SH-SY5Y (cell line): ENCODE measurements around the gene KHDC1L.

ENCODE experiments used
- GATA2 ChIP-seq: IDR thresholded peaks from 2 replicates; pipeline ENCODE4 v1.6.1; 2011; ENCODE audit warnings: mild to moderate bottlenecking, low read depth, low read length
- GATA3 ChIP-seq: IDR thresholded peaks from 2 replicates; pipeline ENCODE4 v1.6.1; 2011; ENCODE audit warnings: low read depth, mild to moderate bottlenecking, low read length, moderate library complexity

Gene KHDC1L

GRCh38 chr6:73209117-73209516, 16.2 kb downstream of the KHDC1L start:
- TF ChIP-seq GATA3 (no peak), GATA2 (no peak)

DNA sequence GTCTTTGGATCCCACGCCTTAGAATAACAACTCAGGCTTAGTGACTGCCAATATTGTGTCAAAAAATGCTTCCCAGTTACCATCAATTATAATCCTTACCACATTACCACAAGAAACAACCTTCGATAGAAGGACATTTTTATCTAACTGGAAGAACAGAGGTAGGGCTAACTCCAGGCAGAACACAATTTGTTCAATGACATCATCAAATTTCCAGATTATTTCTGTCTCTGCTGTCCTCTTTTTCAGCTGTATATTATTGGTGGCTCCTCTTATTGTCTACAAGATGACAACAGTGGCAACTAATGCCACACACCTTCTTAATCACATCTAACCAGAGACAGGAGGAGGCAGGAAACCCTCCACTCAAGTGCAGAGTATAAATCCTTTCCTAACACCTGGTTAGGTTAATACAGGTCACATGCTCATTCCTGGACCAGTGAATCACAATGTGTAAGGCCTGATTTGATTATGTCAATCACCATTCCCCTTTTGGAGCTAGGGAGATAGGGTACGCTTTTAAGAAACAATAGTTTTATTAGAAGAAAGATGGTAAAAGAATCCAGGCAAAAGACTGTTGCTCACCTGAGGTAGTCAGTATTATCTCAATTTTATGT, 18.0 kb downstream of the KHDC1L start:
- TF ChIP-seq GATA2 (no peak), GATA3 (no peak)

- TF ChIP-seq GATA2, result no peak
- TF ChIP-seq GATA3, result no peak
Measured at GRCh38 chr6:73204252-73204651, 21.0 kb downstream of the KHDC1L start.

GRCh38 chr6:73203098-73203497, 22.2 kb downstream of the KHDC1L start:
- no peak for TF ChIP-seq GATA2
- no peak for TF ChIP-seq GATA3

- TF ChIP-seq GATA3, result no peak
- no peak for TF ChIP-seq GATA2
Measured at GRCh38 chr6:73200735-73201134, 24.6 kb downstream of the KHDC1L start.

DNA sequence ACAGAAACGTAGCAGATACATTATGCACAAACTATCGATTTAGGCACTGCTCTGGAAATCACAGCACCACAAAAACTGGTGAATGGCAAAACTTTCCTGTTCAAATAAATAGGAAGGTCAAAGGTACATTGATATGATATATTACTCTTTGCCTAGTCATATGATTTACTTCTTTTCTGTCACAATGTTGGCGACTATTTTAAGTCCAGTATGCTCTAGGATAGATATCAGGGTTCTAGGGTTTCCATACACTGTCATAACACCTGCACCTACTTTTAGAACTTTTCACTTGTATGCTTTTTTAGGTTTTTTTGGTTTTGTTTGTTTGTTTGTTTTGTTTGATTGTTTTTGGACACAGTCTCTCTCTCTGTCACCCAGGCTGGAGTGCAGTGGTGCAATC, 25.0 kb downstream of the KHDC1L start:
- no peak for TF ChIP-seq GATA3

GRCh38 chr6:73194744-73195143, 30.6 kb downstream of the KHDC1L start:
- TF ChIP-seq GATA3, result no peak
- TF ChIP-seq GATA2, result no peak

DNA sequence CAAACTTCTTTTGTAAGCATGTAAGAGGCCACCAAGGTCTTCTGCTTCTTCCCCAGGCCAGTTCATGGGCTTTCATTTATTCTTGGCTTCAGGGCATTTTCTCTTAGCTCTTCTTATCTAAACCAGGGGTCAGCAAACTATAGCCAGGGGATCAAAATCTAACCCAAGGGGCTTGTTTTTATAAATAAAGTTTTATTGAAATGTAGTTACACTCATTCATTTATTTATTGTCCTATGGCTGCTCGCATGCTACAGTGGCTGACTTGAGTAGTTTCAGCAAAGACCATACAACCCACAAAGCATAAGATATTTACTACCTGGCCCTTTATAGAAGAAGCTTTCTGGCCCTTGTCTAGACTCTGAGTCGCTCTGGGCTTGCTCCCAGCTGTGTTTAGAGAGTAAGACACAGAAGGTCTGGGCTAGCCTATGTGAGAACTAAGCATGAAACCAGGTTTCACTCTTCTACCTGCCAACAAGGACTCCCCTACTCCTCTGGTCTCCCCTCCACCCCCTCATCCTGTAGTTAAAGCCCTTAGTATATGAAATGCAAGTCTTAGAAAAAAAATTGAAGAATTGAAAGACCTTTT, 43.2 kb downstream of the KHDC1L start:
- TF ChIP-seq GATA3, result no peak

DNA sequence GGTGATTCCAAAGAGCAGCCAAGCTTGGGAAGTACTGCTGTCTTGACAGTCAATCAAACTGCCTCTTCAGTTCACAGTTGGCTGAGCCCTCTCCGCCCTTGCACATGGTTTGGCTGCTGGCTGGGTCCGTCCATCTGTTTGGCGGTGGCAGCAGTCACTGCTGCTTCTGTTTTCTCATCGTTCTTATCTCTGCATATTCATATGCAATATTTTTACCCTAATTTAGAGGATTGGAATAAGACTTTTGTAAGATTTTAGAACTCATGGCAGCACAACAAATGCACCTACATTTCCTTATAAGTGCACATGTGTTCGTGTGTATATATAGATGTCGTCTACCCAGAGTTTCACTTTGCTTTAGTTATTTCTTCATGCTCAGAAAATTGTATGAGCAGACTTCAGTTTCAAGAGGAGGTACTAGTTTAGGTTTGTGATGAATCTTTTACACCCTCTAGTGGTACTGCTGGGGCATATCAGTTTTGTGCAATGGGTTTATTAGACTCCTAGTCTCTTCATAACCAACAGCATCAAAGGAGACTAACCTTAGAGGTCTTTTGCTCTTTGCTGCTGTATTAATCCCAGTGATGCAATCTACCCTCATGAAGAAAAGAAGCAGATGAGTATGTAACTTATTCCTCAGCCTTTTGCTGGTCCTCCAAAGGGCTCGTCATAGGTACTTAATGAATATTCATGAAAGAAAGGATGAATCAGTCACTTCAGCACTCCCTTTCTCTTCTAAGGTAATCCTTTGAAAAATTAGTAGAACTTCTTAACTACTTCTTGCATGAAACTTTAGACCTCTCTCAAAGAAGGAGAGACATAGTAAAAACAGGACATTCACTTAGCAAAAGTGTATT, 44.3 kb downstream of the KHDC1L start:
- TF ChIP-seq GATA3, result no peak
- no peak for TF ChIP-seq GATA2

GRCh38 chr6:73180076-73180738, 45.1 kb downstream of the KHDC1L start:
- no peak for TF ChIP-seq GATA3
- TF ChIP-seq GATA2, result no peak

DNA sequence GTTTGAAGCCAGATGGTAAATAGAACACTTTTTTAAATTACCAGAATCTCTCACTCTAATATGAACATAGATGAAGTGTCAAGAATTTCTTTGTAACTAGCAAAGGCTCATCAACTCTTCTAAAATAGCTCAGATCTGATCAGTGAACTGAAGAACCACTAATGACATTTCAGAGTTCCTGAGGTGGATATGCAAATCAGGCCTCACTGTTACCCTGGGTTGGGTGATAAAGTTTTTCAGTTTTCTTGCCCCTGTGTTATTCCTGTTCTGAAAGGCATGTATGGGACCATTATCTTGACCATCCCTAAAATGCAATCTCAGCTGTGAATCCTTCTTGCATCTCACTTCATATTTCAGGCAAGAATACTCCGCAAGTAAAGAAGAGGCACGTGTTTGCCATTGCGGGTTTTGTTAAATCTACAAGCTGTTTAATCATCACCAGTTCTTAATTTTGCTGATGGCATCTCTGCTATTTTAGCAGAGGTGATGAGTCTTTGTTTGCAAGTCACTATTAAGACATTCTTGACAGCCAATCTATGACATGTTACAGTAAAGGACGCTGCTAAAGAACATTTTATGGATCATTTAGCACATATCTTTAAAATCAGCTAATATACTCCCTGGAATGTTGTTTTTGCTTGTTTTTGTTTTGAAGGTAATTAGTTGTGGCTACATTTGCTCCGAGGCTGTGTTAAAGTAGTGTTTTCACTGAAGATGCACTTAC, 47.9 kb downstream of the KHDC1L start:
- no peak for TF ChIP-seq GATA2

GRCh38 chr6:73176057-73176456, 49.2 kb downstream of the KHDC1L start:
- no peak for TF ChIP-seq GATA3
- no peak for TF ChIP-seq GATA2

DNA sequence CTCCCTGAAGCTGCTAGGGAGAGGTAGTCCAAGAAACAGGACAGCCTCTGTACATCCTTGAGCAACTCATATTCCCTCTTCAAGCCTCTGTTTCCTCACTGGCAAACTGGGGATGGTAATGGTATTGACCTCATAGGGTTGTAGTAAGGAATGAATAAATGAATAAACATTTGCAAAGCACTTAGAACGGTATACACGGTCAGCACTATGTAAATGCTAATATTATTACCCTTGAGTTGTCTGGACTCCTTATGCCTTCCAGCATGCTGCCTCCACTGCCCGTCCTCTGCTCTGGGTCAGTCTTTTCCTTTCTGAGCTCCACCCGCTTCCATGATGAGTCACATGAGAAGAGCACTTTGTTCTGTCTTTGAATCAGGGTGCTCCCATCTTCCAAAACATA, 50.6 kb downstream of the KHDC1L start:
- TF ChIP-seq GATA3 (no peak), GATA2 (no peak)
